Adrenal gland (tissue), 12 donors: ENCODE measurements around the gene TTC3. TPM values are rescaled to one million over a fixed set of nuclear protein-coding genes. Genes with fewer than 3 reads are reported as not detected.

Experiments
- DNase-seq, 7 donors: peaks; one replicate each; pipeline ENCODE4 v3.0.0-alpha.2; 2019 to 2020
- H3K27ac ChIP-seq, 5 donors: fragments of 200-600 bp; sonication (generic) in 4 of 5; 1 replicate in 3 of 5; 2 replicates in 2 of 5; pipeline versions ENCODE4 v1.5.1 to v1.8.0; 2016 to 2020; ENCODE audit warnings: mild to moderate bottlenecking in 1 of 5
- H3K27me3 ChIP-seq: fragments of 200-600 bp; 2 replicates; pipeline ENCODE4 v1.8.0; 2021
- H3K36me3 ChIP-seq, 2 donors: fragments of 200-600 bp; replicated peaks in 1 of 2; 1 replicate in 1 of 2; 2 replicates in 1 of 2; pipeline versions ENCODE4 v1.5.1 to v1.8.0; 2018 to 2022
- H3K4me1 ChIP-seq, 2 donors: fragments of 200-600 bp; replicated peaks in 1 of 2; 1 replicate in 1 of 2; 2 replicates in 1 of 2; pipeline versions ENCODE4 v1.5.1 to v1.8.0; 2018 to 2021
- H3K4me3 ChIP-seq, 4 donors: fragments of 200-600 bp; sonication (generic) in 3 of 4; one replicate each; pipeline ENCODE4 v1.5.1; 2016 to 2018
- H3K9me3 ChIP-seq, 3 donors: fragments of 200-600 bp; sonication (generic) in 1 of 3; replicated peaks in 1 of 3; 1 replicate in 2 of 3; 2 replicates in 1 of 3; pipeline versions ENCODE4 v1.5.1 to v1.8.0; 2016 to 2021
- CTCF ChIP-seq, 6 experiments: fragments of 450-650 bp in 4 of 6; fragments of 200-600 bp in 2 of 6; sonication (generic) in 1 of 6; IDR thresholded peaks; 1 replicate in 5 of 6; 2 replicates in 1 of 6; pipeline versions ENCODE4 v1.5.1 to v1.8.0; 2016 to 2021; ENCODE audit warnings: antibody characterized with exemption in 6 of 6, mild to moderate bottlenecking in 2 of 6, moderate library complexity in 1 of 6
- POLR2A ChIP-seq, 2 donors: fragments of 450-650 bp; IDR thresholded peaks; one replicate each; pipeline ENCODE4 v1.6.1; 2017; ENCODE audit warnings: antibody characterized with exemption in 2 of 2, mild to moderate bottlenecking in 2 of 2, moderate library complexity in 1 of 2
- WGBS, 4 donors: extraction: QIAGEN DNeasy Blood & Tissue Kit in 2 of 4; methylation state at CpG; one replicate each; pipeline versions ENCODE4 v1.1.5 to v1.1.7; 2013 to 2017; 5-methylcytosine and 5-hydroxymethylcytosine counted together
- intact Hi-C, 2 donors: fragments of 100-400 bp; cut with DNase I; formaldehyde crosslinking; loops; one replicate each; pipeline versions ENCODE4 v1.14.1 to v1.15.0; 2022 to 2023
- polyA plus RNA-seq, 3 donors: library from polyadenylated mRNA; stranded (reverse); fragments of 200-250 nt in 2 of 3; fragments of 350-450 nt in 1 of 3; fragmentation: Illumina TruSeq in 1 of 3; extraction: RNeasy Lipid Tissue Mini Kit (QIAGEN cat#74804) in 1 of 3; gene quantifications; one replicate each; pipeline ENCODE4 v1.2.3, GENCODE V29; 2013 to 2014
- total RNA-seq, 9 donors: library from RNA; depleted of rRNA in 4 of 9; stranded (reverse); fragments of >200 nt in 4 of 9; fragments of 120-200 nt in 1 of 9; fragmentation: NEBNext Ultra II Directional in 1 of 9; extraction: Animal tissue kit (Norgen Biotek cat#: 25700) in 1 of 9; gene quantifications; one replicate each; pipeline versions ENCODE4 v1.1.0 to v1.2.4, GENCODE V29; 2013 to 2023
- donor health status: healthy with polysubstance abuse.
- donor health status: Bipolar disorder and iron deficiency.
- donor health status: DM: yes; HTN: yes; CAD: no.
- donor health status: DM: no; HTN: no; CAD: no.
- donor health status: DM: no; HTN: no; CAD: no.
- donor health status: DM: yes; HTN: yes; CAD: no.

Gene TTC3
- total and polyA plus RNA-seq, 12 donors: 37.9 to 286 (median 136) TPM

GRCh38 chr21:37065561-37066177 lies 7.4 kb upstream of the TTC3 start:
- Histone ChIP-seq H3K9me3 (no peaks in the 10 kb centered on the region), H3K27me3 (no peaks in the 10 kb centered on the region), H3K4me3 (no peak overlapping the region), H3K4me1 (peaks cover 0 to 6% of the 10 kb centered on the region in 2 donors), H3K27ac (no peak overlapping the region), H3K36me3 (peaks cover 0 to 22% of the 10 kb centered on the region in 2 donors)
- WGBS, 4 donors: 86 to 98% (median 94%) methylated on average over 9 of the region's 9 CpGs
- no peak for TF ChIP-seq CTCF (IDR thresholded peaks at IDR 0.05)
- no peak for TF ChIP-seq POLR2A (IDR thresholded peaks at IDR 0.05)
- DNase-seq: no peak
- intact Hi-C loops: no loop called here

DNA sequence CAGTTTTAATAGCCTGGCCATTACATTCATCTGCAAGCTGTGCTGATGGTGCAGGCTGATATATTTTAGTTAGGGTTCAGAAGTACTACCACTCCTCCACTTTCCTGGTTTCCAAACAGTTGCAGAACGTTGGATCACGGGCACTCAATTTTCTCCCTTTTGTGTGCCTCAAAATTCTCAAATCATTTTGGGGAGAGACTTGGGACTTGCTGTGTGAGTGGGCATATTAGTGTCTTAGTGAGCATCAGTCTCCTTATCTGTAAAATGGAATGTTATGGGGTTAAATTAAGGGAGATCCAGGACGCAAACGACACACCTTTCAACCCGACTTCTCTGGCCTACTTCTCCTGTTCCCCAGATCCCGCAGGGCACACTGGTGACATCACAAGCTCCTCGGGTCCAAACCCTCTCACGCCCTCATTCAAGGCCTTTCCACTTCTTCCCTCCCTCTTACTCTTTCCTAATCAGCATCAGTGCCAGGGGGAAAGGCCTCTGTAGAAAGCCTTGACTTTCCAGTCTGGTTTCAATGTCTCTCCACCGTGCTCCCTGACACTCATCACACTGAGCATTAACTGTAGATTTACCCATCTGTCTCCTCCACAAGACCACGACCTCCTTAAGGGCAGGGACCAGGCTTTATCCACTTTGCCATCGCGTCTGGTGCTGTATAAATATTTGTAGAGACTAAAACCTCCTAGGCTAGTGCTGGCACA lies 1.3 kb upstream of the TTC3 start:
- Histone ChIP-seq H3K4me3 (peak overlapping the region in 2 of 4 donors; percentile 58 to 91), H3K27me3 (no peaks in the 10 kb centered on the region), H3K27ac (peak overlapping the region; percentile 87 to 100 (median 99)), H3K9me3 (no peaks in the 10 kb centered on the region), H3K4me1 (peaks cover 4 to 33% of the 10 kb centered on the region in 2 donors), H3K36me3 (peaks cover 0 to 8% of the 10 kb centered on the region in 2 donors)
- intact Hi-C loops: no loop called here
- 12 to 21% (median 16%) methylated on average over 11 to 12 of the region's 12 CpGs for WGBS, 4 donors
- no peak for TF ChIP-seq CTCF (IDR thresholded peaks at IDR 0.05)
- TF ChIP-seq POLR2A (IDR thresholded peaks at IDR 0.05): peak; percentile 46 to 88
- DNase-seq: peak; percentile 76 to 92 (median 88)

DNA sequence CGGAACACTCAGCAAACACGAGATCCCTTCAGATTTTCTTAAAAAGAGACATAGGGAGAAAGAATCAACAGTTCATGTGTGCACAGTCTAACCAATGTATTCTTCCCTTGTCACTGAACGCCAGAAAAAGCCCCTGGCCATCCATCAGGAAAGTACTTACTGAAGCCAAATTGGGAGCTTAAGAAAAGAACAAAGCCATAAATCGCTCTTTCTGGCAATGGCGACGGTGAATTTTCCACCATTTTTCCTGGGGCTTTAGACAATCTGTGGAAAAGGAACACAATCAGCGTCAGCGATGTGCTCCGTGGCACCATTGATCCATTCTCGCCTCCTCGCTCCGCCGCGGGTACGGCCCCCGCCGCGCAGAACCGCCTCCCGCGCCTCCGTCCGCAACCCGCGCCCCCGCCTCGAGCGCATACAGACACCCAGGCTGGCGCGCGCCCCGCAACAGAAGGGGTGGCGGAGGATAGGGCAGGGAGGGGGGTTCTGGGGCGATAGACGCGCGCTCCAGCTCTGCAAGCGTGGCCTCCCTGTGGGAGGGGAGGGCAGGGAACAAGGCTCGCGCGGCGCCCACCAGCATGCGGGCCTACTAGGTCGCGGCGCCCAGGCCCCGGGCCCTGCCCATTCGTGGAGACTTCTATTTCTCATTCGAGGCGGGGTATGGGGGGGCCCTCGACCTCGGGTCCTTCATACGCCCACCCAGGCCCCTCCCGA lies 623 bp upstream of the TTC3 start:
- no peaks in the 10 kb centered on the region for H3K27me3 ChIP-seq
- H3K27ac ChIP-seq: peak overlapping the region; percentile 87 to 100 (median 99)
- 0 to 1% (median 1%) methylated on average over 6 to 54 of the region's 54 CpGs for WGBS, 4 donors
- H3K4me3 ChIP-seq: peak overlapping the region; percentile 28 to 91 (median 61)
- TF ChIP-seq CTCF (IDR thresholded peaks at IDR 0.05): peak in 1 of 6 experiments; percentile 7
- no peak for TF ChIP-seq POLR2A (IDR thresholded peaks at IDR 0.05)
- H3K36me3 ChIP-seq: peaks cover 0 to 3% of the 10 kb centered on the region in 2 donors
- intact Hi-C loops: no loop called here
- peak in 5 of 7 donors; percentile 74 to 86 (median 84) for DNase-seq
- H3K9me3 ChIP-seq: no peaks in the 10 kb centered on the region
- peaks cover 4 to 33% of the 10 kb centered on the region in 2 donors for H3K4me1 ChIP-seq
